Liver (tissue), 3 donors: ENCODE measurements around the gene BTN1A1.

Experiments used
- CTCF ChIP-seq: fragments of 150-350 bp; IDR thresholded peaks from 2 replicates; pipeline ENCODE4 v1.5.1; 2017; ENCODE audit warnings: improper control_type of control experiment, low read depth, low read length; ENCODE audit not compliant: missing input control
- EGR1 ChIP-seq, 2 donors: IDR thresholded peaks; 2 replicates each; pipeline ENCODE4 v1.6.1; 2016 to 2018; ENCODE audit warnings: antibody characterized with exemption in 2 of 2, low read depth in 2 of 2
- RAD21 ChIP-seq, 2 donors: IDR thresholded peaks; 2 replicates each; pipeline ENCODE4 v1.6.1; 2016; ENCODE audit warnings: antibody characterized with exemption in 2 of 2, mild to moderate bottlenecking in 2 of 2
- TAF1 ChIP-seq: conservative IDR thresholded peaks from 2 replicates; pipeline ENCODE4 v1.6.1; 2016; ENCODE audit warnings: antibody characterized with exemption, mild to moderate bottlenecking
- donor health status: healthy.
- donor health status: healthy.

DNA sequence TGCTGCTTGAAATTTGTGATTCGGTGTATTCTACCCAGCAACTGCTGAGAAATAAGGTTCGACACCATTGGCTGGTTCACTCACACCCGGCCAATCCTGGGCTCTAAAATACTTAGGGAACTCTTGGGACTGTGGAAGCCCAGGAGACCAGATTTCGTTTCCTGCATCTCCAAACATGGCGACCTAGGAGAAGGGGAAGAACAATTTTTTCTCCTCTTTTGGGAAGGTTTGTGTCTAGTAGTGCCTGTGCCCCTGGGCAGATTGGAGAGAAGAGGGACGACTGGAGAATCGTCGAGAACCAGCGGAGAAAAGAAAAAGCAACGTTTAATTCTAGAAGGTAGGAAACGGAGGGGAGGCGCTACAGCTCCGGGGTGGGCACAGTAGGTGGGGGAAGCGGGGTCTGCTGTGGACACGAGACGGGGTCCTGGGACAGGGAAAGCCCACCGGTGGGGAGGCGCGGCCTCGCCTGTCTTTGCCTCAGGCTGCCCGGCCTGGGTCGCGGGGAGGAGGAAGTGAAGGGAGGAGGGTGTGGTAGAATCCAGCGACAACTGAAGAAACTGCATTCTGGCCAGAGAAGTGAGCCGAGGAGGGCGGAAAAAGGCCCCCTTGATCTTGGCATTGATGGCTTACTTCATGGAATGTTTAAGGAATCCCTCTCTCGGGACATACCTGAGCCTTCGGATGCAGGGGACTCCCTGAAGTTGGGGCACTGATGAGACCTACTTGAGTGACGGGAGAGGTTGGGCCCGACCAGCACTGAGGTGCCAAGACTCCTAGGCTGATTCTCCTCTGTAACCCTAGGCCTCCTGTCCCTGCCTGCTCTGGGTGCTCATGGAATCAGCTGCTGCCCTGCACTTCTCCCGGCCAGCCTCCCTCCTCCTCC, 42.1 kb upstream of the BTN1A1 start, which contains the start of gene BTN2A1:
- TF ChIP-seq EGR1 (IDR thresholded peaks at IDR 0.05; ENCODE audit: low read depth in 2 of 2) (no peak), CTCF (no peak), TAF1 (peak; percentile 51), RAD21 (IDR thresholded peaks at IDR 0.05) (peak in 1 of 2 donors; percentile 20)
